Heart right ventricle (tissue), 16 donors: Measurements from ENCODE around the gene ANAPC10. TPM values are rescaled to one million over a fixed set of nuclear protein-coding genes. Genes with fewer than 3 reads are reported as not detected.

ENCODE experiments used
- ATAC-seq, 8 donors: fragments of 200-7000 bp; cut with Tn5 transposase; one replicate each; pipeline ENCODE4 v1.9.1; 2020; ENCODE audit warnings: mild to moderate bottlenecking in 8 of 8, moderate library complexity in 8 of 8, moderate number of reproducible peaks in 1 of 8
- DNase-seq, 2 donors: peaks; one replicate each; pipeline ENCODE4 v3.0.0-alpha.2; 2020
- H3K27ac ChIP-seq, 10 donors: fragments of 200-600 bp; sonication (generic) in 2 of 10; one replicate each; pipeline versions ENCODE4 v1.5.0 to v1.8.0; 2020 to 2022; ENCODE audit warnings: mild to moderate bottlenecking in 3 of 10
- H3K27me3 ChIP-seq, 7 donors: fragments of 200-600 bp; one replicate each; pipeline ENCODE4 v1.8.0; 2021 to 2022; ENCODE audit warnings: mild to moderate bottlenecking in 2 of 7
- H3K36me3 ChIP-seq, 9 donors: fragments of 200-600 bp; sonication (generic) in 1 of 9; one replicate each; pipeline versions ENCODE4 v1.5.0 to v1.8.0; 2020 to 2022; ENCODE audit warnings: mild to moderate bottlenecking in 2 of 9
- H3K4me1 ChIP-seq, 9 donors: fragments of 200-600 bp; sonication (generic) in 1 of 9; one replicate each; pipeline versions ENCODE4 v1.5.0 to v1.8.0; 2020 to 2022; ENCODE audit warnings: mild to moderate bottlenecking in 4 of 9
- H3K4me3 ChIP-seq, 10 donors: fragments of 200-600 bp; sonication (generic) in 2 of 10; one replicate each; pipeline versions ENCODE4 v1.5.0 to v1.8.0; 2020 to 2022; ENCODE audit warnings: mild to moderate bottlenecking in 7 of 10, moderate library complexity in 2 of 10
- H3K9me3 ChIP-seq, 11 donors: fragments of 200-600 bp in 10 of 11; sonication (generic) in 2 of 11; one replicate each; pipeline versions ENCODE4 v1.5.0 to v1.8.0; 2013 to 2022; ENCODE audit warnings: mild to moderate bottlenecking in 2 of 11, control low read depth in 1 of 11, moderate library complexity in 1 of 11
- WGBS, 2 donors: extraction: QIAGEN DNeasy Blood & Tissue Kit; methylation state at CpG; one replicate each; pipeline ENCODE4 v1.1.7; 2013; ENCODE audit warnings: inconsistent platforms in 1 of 2; 5-methylcytosine and 5-hydroxymethylcytosine counted together
- intact Hi-C, 10 donors: fragments of 100-400 bp; cut with DNase I; formaldehyde crosslinking; loops; one replicate each; pipeline versions ENCODE4 v1.11.1 to v1.14.2; 2022
- polyA plus RNA-seq, 2 donors: library from polyadenylated mRNA; stranded (reverse); fragments of 200-250 nt; gene quantifications; one replicate each; pipeline ENCODE4 v1.2.3, GENCODE V29; 2013
- total RNA-seq, 10 donors: library from RNA; stranded (reverse); fragmentation: NEBNext Ultra II Directional in 3 of 10; extraction: Animal tissue kit (Norgen Biotek cat#: 25700) in 3 of 10; gene quantifications; one replicate each; pipeline versions ENCODE4 v1.2.1 to v1.2.4, GENCODE V29; 2021 to 2023
- TF ChIP-seq, protein P1 (sequence below), 9 donors: fragments of 200-600 bp; sonication (generic) in 2 of 9; IDR thresholded peaks; one replicate each; pipeline versions ENCODE4 v1.5.0 to v1.8.0; 2021 to 2022; ENCODE audit warnings: antibody characterized with exemption in 9 of 9, mild to moderate bottlenecking in 5 of 9, moderate library complexity in 1 of 9
- donor health status: Arrhythmogenic right ventricular cardiomyopathy.
- donor health status: ischemic (EF 13 %, LVEDD 7.1; RV severe dilation, severe dysfunction).
- donor health status: healthy with polysubstance abuse.
- donor health status: DM: no; HTN: yes; CAD: no.
- donor health status: DM: no; HTN: no; CAD: no.
- donor health status: ischemic (EF 25% LVEDD 6.9; RV normal size, moderate dysfunction).
- donor health status: ischemic (EF 25% LVEDD 5.7; RV mildly dilated, moderate dysfunction).
- donor health status: healthy.
- donor health status: DM: yes; HTN: yes; CAD: no.
- donor health status: Ischemic cardiomyopathy.
- donor health status: ischemic (EF 35%, LVEDD 5.7; RV mildly dilated, moderate dysfunction).
- donor health status: nonischemic (EF 11% LVEDD 7.7; RV severe dilation, severe dysfunction).
- donor health status: DM: yes; HTN: yes; CAD: no.
- donor health status: PGD.
- donor health status: ischemic (EF 29% LVEDD 5.4; RV normal size, mild dysfunction).
- donor health status: nonischemic (EF 23%, LVEDD 6.1; RV moderate dilation, normal function).

Gene ANAPC10
- total and polyA plus RNA-seq, 12 donors = 10.3 to 23.0 (median 14.6) TPM

DNA sequence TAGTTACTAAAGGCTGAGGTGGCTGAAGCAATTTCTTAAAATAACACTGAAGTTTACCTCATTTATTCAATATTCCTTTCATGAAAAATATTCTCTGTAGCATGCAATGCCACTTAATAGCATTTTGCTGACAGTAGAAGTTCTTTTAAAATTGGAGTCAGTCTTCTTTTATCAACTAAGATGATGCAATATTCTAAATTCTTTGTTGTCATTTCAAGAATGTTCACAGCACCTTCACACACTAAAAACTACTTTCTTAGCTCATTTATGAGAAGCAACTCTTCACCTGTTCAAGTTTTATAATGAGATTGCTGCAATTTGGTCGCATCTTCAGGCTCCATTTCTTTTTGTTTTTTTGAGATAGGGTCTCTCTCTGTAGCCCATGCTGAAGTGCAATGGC, 48.8 kb downstream of the ANAPC10 start:
- intact Hi-C loops = no loop called here
- Histone ChIP-seq H3K27me3 (no peaks in the 10 kb centered on the region), H3K9me3 (no peaks in the 10 kb centered on the region), H3K27ac (no peak overlapping the region), H3K4me3 (no peak overlapping the region), H3K36me3 (peaks cover 0 to 15% (median 0%) of the 10 kb centered on the region in 9 donors), H3K4me1 (no peaks in the 10 kb centered on the region)
- no peak for ATAC-seq
- DNase-seq = no peak
- TF ChIP-seq, protein P1, sequence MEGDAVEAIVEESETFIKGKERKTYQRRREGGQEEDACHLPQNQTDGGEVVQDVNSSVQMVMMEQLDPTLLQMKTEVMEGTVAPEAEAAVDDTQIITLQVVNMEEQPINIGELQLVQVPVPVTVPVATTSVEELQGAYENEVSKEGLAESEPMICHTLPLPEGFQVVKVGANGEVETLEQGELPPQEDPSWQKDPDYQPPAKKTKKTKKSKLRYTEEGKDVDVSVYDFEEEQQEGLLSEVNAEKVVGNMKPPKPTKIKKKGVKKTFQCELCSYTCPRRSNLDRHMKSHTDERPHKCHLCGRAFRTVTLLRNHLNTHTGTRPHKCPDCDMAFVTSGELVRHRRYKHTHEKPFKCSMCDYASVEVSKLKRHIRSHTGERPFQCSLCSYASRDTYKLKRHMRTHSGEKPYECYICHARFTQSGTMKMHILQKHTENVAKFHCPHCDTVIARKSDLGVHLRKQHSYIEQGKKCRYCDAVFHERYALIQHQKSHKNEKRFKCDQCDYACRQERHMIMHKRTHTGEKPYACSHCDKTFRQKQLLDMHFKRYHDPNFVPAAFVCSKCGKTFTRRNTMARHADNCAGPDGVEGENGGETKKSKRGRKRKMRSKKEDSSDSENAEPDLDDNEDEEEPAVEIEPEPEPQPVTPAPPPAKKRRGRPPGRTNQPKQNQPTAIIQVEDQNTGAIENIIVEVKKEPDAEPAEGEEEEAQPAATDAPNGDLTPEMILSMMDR (IDR thresholded peaks at IDR 0.05) = no peak
- 92 to 97% methylated on average over 1 of the region's 1 CpG for WGBS, 2 donors

DNA sequence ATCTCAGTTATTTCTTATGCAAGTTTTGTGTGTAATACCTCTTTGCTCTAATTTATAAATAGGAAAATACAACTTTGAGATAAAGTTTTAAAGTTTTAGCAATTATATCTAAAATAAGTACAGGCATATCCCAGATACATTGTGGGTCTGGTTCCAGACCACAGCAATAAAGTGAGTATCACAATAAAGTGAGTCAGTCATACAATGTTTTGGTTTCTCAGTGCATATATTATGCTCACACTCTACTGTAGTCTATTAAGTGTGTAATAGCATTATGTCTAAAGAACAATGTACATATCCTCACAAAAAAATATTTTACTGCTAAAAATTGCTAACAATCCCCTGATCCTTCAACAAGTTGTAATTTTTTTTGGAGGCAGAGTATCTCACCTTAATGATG, 49.2 kb downstream of the ANAPC10 start:
- Histone ChIP-seq H3K27ac (no peak overlapping the region), H3K4me3 (no peak overlapping the region), H3K36me3 (peaks cover 0 to 15% (median 0%) of the 10 kb centered on the region in 9 donors), H3K9me3 (no peaks in the 10 kb centered on the region), H3K27me3 (no peaks in the 10 kb centered on the region), H3K4me1 (no peaks in the 10 kb centered on the region)
- DNase-seq = no peak
- ATAC-seq = no peak
- TF ChIP-seq, protein P1 (IDR thresholded peaks at IDR 0.05) = no peak
- intact Hi-C loops = no loop called here

DNA sequence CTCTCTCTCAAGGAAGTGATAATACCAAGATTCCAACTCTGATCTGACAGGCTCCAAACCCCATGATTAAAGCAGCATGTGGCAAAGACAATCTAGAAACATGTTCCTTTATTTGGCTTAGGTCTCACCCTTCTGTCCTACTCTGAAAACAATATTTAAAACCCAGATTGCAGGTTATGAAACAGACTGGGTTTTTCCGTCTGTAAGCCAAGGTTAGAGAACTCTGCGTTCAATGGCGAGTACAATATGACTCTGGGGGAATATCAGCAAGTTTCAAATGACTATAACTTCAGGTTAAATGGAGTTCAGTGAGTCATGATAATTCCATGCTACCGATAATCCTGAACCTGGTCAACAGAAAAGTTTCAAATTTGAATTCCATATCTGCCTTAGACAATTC, 50.8 kb downstream of the ANAPC10 start:
- intact Hi-C loops = no loop called here
- Histone ChIP-seq H3K36me3 (peaks cover 0 to 15% (median 0%) of the 10 kb centered on the region in 9 donors), H3K4me1 (no peaks in the 10 kb centered on the region), H3K27me3 (no peaks in the 10 kb centered on the region), H3K4me3 (no peak overlapping the region), H3K27ac (no peak overlapping the region), H3K9me3 (no peaks in the 10 kb centered on the region)
- DNase-seq (no peak), ATAC-seq (peak in 1 of 8 donors; percentile 51)
- WGBS, 2 donors = 81 to 89% methylated on average over 4 of the region's 4 CpGs
- TF ChIP-seq, protein P1 (IDR thresholded peaks at IDR 0.05) = no peak

DNA sequence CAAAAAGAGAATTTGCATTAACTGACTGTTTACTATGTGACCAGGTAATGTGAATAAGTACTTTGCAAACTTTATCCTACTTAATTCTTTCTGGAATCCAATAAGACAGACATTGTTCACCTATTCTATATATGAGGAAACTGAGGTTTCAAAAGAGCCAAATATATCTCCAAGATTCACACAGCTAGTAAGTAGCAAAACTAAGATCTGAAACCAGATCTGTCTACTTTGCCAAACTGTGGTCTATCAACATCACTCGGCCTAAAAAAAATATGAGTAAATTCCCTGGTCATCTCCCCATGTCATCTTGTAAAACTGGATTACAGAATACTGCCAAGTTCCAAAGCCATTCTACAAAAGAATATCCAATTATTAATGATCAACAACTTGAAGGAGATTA, 52.8 kb downstream of the ANAPC10 start:
- no peak for DNase-seq
- Histone ChIP-seq H3K27ac (no peak overlapping the region), H3K4me1 (peaks cover 0 to 8% (median 0%) of the 10 kb centered on the region in 9 donors), H3K27me3 (no peaks in the 10 kb centered on the region), H3K36me3 (peaks cover 0 to 6% (median 0%) of the 10 kb centered on the region in 9 donors), H3K4me3 (no peak overlapping the region), H3K9me3 (no peaks in the 10 kb centered on the region)
- 86 to 91% methylated on average over 1 of the region's 1 CpG for WGBS, 2 donors
- TF ChIP-seq, protein P1 (IDR thresholded peaks at IDR 0.05) = no peak
- intact Hi-C loops = no loop called here
- no peak for ATAC-seq
